AG04450 (cell line): ENCODE results near the gene KHSRP. TPM values are rescaled to one million over a fixed set of nuclear protein-coding genes. Genes with fewer than 3 reads are reported as not detected.
A peak's percentile ranks its signal among the peaks of the same experiment; 100 is the strongest.
"Not testable (repeated sequence)": the region's sequence is repeated elsewhere in the genome, so short reads cannot be mapped to it uniquely, and the experiment has no call there.

ENCODE experiments used
- CTCF ChIA-PET: fragments of 300-600, 350-600 bp; formaldehyde crosslinking; extraction: SDS; loops from one replicate; lab custom pipeline; 2022; ENCODE audit warnings: antibody characterized with exemption, inconsistent platforms; lab: Charles Lee
- POLR2A ChIA-PET: fragments of 350-600 bp; formaldehyde crosslinking; extraction: SDS; loops from one replicate; lab custom pipeline; 2021; ENCODE audit warnings: antibody characterized with exemption, inconsistent platforms; lab: Yijun Ruan, JAX
- DNase-seq: peaks from one replicate; pipeline ENCODE4 v3.0.0-alpha.2; 2011; ENCODE audit warnings: low read depth, low spot score
- H3K27ac ChIP-seq: one replicate; pipeline ENCODE4 v1.5.1; 2012; ENCODE audit warnings: low read depth, low read length, control low read depth
- H3K27me3 ChIP-seq: one replicate; pipeline ENCODE4 v1.6.0; 2012; ENCODE audit warnings: low read length; ENCODE audit not compliant: control insufficient read depth, insufficient read depth
- H3K4me3 ChIP-seq: 2 replicates; pipeline ENCODE4 v1.5.1; 2011; ENCODE audit warnings: mild to moderate bottlenecking, low read depth, low read length, control low read depth
- H3K9me3 ChIP-seq: 2 replicates; pipeline ENCODE4 v1.5.1; 2012; ENCODE audit warnings: low read length; ENCODE audit not compliant: control insufficient read depth, insufficient read depth
- CTCF ChIP-seq: IDR thresholded peaks from 2 replicates; pipeline ENCODE4 v1.5.1; 2011; ENCODE audit warnings: low read depth, low read length, control low read depth, inconsistent platforms
- polyA plus RNA-seq: library from polyadenylated mRNA; depleted of rRNA; stranded (reverse); fragments of >200 nt; gene quantifications from 2 replicates; pipeline ENCODE4 v1.2.3, GENCODE V29; 2011

Gene KHSRP
- polyA plus RNA-seq, 1 experiment, result 57.0 TPM

- DNase-seq, result no peak
- no peaks in the 10 kb centered on the region for H3K9me3 ChIP-seq
- POLR2A ChIA-PET, result no interaction called here
- CTCF ChIA-PET, result no interaction called here
- no peak overlapping the region for H3K27ac ChIP-seq
- TF ChIP-seq CTCF, result no peak
- H3K27me3 ChIP-seq, result no peaks in the 10 kb centered on the region
- H3K4me3 ChIP-seq, result no peak overlapping the region
These were observed 18.2 kb downstream of the KHSRP start for GRCh38 chr19:6406401-6406800.

GRCh38 chr19:6402837-6403608, 21.6 kb downstream of the KHSRP start:
- no peak overlapping the region for H3K27ac ChIP-seq
- no peak overlapping the region for H3K4me3 ChIP-seq
- ChIA-PET CTCF (no interaction called here), POLR2A (interaction anchor here (0.6 to 1.1 kb wide), 4 partner anchors 15 to 261 kb away, joined by 3 to 6 read pairs (median 5); partner anchors contain the start of gene KHSRP)
- TF ChIP-seq CTCF, result no peak
- DNase-seq, result peak; percentile 45
- no peaks in the 10 kb centered on the region for H3K9me3 ChIP-seq
- H3K27me3 ChIP-seq, result no peaks in the 10 kb centered on the region

- ChIA-PET CTCF (no interaction called here), POLR2A (no interaction called here)
- Histone ChIP-seq H3K4me3 (no peak overlapping the region), H3K27ac (no peak overlapping the region), H3K9me3 (no peaks in the 10 kb centered on the region), H3K27me3 (no peaks in the 10 kb centered on the region)
- no peak for TF ChIP-seq CTCF
- DNase-seq, result no peak
These were observed 22.6 kb downstream of the KHSRP start for GRCh38 chr19:6402058-6402457.

GRCh38 chr19:6400062-6400944, 24.3 kb downstream of the KHSRP start:
- H3K27ac ChIP-seq, H3K9me3 ChIP-seq, CTCF ChIA-PET, H3K27me3 ChIP-seq, DNase-seq, H3K4me3 ChIP-seq, POLR2A ChIA-PET: not testable (repeated sequence)

GRCh38 chr19:6396305-6396704, 28.3 kb downstream of the KHSRP start:
- ChIA-PET CTCF (no interaction called here), POLR2A (no interaction called here)
- Histone ChIP-seq H3K4me3 (no peak overlapping the region), H3K9me3 (peaks cover 3% of the 10 kb centered on the region; the same call in 1 of the 2 replicates), H3K27me3 (no peaks in the 10 kb centered on the region), H3K27ac (no peak overlapping the region)
- no peak for TF ChIP-seq CTCF
- DNase-seq, result no peak
